ENCODE data around the gene ESPL1.

- TF ChIP-seq CTCF (IDR thresholded peaks at IDR 0.05) (no peak), POLR2A (IDR thresholded peaks at IDR 0.05) (no peak), EP300 (IDR thresholded peaks at IDR 0.05) (no peak)
Observed at GRCh38 chr12:53267306-53267998, 647 bp upstream of the ESPL1 start.

Measured in sigmoid colon (tissue), 4 donors.